Stimulated activated CD4-positive, alpha-beta T cell treated with anti-CD3 and anti-CD28 coated beads, Interleukin-12 subunit alpha, Interleukin-12 subunit beta, amount 100 ng/mL, for 4 hours (primary cell): ENCODE measurements around the gene WDR89.
A peak's percentile ranks its signal among the peaks of the same experiment; 100 is the strongest.
"Not testable (repeated sequence)": the region's sequence is repeated elsewhere in the genome, so short reads cannot be mapped to it uniquely, and the experiment has no call there.

Source experiments
- DNase-seq: peaks from one replicate; pipeline ENCODE4 v3.0.0-alpha.2; 2020

The WDR89 gene

DNA sequence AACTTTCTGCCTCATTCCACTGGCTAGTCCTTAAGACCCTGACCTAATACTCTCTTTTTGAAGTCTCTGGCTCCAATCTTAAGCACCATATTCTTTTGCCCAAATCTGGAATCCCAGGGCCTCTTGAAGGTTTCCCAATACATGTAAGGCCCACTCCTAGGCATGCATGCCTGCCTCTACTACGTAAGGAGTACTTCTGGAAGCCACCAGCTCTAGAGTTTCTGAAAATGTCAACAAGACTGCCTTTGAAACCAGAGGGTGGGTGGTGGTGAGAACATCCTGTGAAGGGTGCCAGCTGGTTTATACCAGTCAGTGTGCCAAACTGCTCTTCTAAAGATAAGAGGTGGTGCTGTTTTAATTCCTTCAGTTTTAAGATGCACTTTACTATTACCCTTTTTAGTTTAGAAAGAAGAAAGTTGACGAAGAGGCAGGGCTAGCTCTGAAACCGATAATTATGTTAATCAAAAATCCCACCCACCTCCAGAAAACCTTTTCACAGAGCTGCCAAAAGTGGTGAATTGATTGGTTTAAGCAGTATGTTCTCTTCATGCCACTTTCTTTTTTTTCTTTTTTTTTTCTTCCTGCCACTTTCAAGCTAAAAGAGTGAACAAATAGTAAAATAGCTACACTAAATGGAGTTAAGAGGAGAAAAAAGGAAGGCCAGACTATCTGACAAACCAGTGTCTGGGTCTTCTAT is 8.7 kb upstream of the WDR89 start:
- peak; percentile 9 for DNase-seq

DNA sequence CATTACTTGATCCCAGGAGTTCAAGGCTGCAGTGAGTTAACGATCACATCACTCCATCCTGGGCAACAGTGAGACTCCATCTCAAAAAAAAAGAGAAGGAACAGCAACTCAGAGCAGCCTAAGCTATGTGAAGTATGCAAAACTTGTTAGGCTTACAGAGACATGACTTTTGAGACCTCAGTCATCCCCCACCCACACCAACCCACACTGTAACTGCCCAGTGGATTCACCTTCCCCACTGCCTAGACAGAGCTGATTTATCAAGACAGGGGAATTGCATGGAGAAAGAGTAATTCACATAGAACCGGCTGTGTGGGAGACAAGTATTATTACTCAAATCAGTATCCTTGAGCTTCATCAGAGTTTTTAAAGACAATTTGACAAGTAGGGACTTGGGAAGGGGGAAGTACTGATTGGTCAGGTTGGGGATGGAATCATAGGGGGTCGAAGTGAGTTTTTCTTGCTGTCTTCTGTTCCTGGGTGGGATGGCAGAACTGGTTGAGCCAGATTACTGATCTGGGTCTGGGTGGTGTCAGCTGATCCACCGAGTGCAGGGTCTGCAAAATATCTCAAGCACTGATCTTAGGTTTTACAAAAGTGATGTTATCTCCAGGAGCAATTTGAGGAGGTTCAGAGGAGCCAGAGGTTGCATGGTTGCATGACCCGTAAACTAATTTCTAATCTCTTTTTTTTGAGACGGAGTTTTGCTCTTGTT is 6.2 kb upstream of the WDR89 start:
- DNase-seq: no peak

DNA sequence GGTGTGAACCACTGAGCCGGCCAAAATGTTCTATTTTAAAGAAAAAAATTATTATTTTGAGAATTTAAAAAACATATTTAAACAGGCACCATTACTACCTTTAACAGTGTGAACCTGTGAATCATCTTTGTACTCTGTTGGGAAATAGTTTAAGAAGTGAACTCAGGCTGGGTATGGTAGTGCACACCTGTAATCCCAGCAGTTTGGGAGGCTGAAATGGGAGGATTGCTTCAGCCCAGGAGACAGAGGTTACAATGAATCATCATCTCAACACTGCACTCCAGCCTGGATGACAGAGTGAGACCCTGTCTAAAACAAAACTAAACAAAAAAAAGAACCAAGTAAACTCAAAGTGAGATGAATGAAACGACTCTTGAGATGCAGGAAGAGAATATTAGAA is 3.1 kb upstream of the WDR89 start:
- DNase-seq: no peak

DNA sequence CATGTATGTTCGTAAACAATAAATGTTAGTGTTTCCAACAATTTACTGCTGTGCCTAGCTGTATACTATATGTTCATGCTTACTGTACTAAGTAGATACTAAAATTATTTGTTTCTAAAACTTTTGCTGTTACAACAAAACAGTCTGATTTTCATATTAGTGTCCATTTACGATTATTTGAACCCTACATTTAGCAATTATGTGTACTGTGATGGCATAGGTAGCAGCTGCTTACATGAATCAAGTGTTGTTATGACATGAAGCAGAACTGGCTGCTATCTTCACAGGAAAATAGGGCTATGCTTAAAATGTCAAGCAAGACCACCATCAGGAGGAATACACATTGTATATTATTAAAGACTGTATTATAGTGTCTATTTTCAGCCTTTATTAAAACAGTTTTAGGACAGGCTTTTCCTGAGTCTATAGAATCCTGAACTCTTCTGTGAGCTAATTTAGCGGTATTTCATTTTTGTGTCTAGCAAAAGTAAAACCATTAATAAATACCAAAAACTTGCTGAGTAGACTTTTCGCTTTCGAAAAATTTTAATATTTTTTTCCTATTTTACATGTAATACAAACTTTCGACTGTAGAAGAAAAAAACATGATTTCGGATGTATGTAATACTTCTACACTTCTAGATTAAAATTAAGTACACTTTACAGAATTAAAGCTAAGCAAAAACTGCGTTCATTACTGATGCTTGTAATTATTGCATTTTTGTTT is 1.1 kb upstream of the WDR89 start:
- DNase-seq: no peak

DNA sequence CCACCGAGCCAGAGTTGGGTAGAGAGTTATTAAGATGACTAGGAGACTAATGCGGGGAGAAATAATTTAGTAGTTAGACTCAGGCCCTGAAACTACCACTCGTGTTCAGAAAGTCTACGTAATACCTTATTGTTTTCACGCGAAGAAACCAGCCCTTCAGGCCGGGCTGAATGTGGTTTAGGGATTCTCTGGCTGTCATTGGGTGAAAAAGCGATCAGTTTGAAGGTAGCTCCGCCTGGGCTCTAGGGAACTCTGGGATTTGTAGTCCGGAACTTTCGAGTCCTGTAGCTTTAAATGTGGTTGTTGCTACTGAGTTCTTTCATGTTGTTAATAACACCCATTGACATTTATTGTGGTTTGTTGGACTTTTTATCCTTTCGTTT is 549 bp upstream of the WDR89 start:
- DNase-seq: peak; percentile 54

DNA sequence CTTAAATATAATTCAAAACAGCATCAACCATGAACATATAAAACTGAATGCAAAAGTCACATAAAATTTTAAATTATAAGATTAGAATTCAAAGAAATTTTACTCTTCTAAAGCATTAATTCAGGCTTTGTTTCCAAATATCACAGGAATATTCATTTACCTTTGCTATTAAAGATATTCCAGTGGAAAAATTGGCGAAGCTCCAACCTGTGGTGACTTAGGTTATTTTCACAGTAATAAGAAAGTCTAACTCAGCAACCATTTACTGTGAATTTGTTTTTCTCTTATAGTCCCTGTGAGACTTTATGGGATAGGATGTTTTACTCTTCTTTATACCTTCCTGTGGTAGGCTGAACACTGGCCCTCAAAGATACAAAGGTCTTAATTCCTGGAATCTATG is 3.2 kb downstream of the WDR89 start:
- DNase-seq: no peak

DNA sequence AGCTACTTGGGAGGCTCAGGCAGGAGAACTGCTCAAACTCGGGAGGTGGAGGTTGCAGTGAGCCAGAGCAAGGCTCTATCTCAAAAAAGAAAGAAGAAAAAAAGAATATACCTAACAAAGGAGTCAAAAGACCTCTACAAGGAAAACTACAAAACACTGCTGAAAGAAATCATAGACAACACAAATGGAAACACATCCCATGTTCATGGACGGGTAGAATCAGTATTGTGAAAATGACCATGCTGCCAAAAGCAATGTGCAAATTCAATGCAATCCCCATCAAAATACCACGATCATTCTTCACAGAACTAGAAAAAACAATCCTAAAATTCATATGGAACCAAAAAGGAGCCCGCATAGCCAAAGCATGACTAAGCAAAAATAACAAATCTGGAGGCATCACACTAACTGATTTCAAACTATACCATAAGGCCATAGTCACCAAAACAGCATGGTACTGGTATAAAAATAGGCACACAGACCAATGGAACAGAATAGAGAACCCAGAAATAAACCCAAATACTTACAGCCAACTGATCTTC is 5.5 kb downstream of the WDR89 start:
- DNase-seq: not testable (repeated sequence)

DNA sequence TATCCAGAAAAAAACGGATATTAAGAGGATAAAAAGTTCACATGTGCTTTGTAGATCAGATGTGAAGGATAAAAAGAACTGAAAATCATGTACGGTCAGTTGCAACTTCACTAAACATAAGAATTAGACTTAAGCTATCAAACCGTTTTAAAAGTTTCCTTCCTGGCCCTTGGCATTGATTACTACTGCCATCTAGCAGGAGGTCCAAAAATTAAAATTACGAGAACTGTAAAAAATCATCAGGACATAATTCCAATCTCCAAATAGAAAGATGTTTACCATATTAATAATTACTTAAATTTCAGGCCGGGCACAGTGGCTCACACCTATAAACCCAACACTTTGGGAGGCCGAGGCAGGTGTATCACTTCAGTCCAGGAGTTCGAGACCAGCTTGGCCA is 7.9 kb downstream of the WDR89 start:
- no peak for DNase-seq

DNA sequence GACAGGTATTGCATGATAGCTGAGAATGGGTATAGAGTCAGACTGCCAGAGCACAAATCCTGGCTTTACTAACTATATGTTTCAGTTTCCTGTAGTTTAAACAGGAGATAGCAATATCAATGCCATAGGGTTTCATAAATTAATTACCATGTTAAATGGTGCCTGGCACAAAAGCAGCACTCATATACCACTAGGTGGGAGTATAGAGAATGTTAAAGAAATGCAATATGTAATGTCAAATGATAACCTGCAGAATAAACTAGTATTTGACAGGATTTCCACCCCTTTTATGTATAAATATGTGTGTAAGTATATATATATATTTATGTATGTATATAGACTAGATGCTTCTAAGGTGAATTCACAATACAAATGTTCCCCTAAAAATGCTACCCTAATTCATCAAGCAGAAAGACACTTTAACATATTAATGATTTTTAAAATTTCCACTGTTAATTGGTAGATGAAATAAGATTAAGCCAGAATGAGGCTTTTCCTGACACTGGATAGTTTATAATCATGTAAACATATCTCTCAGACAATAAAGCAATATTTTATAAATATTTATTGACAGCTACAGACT is 8.6 kb downstream of the WDR89 start:
- no peak for DNase-seq

DNA sequence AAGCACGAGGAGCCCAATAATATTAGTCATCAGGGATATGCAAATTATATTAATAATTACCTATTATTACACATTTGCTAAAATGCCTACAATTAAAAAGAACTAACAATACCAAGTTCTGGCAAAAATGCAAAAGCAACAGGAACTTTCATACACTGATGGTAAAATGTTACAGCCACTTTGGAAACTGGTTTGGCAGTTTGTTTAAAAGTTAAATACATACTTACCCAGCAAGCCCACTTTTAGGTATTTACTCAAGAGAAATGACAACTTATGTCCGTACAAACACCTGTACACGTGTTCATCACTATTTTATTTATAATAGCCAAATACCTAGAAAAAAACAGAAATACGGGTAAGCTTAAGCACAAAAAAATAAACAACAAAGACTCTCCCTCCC is 17.0 kb downstream of the WDR89 start:
- DNase-seq: no peak

DNA sequence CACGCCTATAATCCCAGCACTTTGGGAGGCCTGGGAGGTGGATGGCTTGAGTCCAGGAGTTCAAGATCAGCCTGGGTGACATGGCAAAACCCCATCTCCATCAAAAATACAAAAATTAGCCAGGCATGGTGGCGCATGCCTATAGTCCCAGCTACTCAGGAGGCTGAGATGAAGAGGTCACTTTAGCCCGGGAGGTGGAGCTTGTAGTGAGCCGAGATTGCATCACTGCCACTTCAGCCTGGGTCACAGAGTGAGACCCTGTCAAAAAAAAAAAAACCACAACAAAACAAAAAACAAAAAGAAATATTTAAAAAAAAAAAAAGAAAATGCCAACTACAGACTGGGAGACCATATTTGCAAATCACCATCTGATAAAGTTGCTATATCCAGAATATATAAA is 17.5 kb downstream of the WDR89 start:
- no peak for DNase-seq

DNA sequence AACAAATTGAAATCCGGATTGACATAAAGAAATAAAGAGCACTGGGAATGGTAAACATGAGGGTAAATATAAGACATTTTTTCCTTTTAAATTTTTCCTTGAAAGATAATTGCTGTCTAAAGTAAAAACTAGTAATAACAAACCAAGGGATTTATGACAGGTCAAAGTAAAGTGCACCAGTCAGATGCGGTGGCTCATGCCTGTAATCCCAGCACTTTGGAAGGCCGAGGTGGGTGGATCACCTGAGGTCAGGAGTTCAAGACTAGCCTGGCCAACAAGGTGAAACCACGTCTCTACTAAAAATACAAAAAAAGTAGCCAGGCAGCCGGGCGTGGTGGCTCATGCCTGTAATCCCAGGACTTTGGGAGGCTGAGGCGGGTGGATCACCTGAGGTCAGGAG is 19.7 kb downstream of the WDR89 start:
- not testable (repeated sequence) for DNase-seq

DNA sequence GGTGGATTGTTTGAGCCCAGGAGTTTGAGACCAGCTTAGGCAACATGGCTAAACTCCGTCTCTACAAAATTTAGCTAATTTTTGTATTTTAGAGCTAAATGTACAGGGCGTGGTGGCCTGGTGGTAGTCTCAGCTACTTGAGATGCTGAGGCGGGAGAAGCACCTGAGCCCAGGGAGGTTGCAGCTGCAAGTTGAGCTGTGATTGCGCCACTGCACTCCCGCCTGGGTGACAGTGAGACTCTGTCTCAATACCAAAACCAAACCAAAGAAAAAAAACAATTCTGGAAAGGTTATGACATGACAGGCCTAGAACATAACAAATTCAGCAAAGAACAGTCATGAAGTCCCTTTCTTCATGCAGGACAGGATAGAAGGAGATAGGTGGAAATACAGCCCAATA is 25.7 kb downstream of the WDR89 start:
- no peak for DNase-seq

DNA sequence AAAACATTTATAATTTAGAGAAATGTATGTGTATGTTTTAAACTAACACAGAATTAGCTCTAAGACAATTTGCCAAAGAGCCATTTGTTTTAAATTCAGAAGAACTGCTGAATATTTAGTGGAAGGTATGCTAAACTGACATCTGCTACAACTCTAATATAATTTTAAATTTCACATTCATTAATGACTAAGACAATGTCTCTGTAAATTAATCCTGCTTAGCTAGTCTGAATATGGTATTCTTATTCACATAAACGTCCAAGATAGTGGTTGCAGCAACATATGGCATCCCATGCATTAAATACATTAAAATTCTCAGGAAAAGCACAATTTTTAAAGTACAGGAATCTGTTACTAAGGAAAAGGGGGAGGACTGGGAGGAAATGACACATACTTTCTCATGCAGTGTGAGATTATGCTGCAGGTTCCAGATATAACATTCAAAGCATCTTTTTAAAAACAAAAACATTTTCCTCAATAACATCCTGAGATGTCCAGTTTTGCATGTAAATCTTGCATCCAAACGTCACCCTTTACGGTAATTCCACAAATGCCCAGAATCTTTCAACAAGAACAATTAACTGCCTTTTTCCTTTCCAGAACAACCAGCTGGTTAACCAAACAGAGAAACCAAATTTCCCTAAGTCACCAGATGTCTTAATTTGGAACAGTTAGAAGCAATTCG is 26.9 kb downstream of the WDR89 start:
- DNase-seq: no peak

DNA sequence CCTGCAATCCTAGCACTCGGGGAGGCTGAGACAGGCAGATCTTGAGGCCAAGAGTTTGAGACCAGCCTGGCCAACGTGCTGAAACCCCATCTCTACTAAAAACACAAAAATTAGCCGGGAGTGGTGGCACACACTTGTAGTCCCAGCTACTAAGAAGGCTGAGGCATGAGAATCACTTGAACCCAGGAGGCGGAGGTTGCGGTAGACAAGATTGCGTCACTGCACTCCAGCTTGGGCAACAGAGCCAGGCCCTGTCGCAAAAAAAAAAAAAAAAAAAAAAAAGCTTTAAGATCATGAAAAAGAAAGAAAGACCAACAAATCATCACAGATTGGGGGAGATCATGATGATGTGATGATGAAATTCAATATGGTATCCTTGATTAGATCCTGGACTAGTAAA is 30.6 kb downstream of the WDR89 start:
- DNase-seq: no peak

DNA sequence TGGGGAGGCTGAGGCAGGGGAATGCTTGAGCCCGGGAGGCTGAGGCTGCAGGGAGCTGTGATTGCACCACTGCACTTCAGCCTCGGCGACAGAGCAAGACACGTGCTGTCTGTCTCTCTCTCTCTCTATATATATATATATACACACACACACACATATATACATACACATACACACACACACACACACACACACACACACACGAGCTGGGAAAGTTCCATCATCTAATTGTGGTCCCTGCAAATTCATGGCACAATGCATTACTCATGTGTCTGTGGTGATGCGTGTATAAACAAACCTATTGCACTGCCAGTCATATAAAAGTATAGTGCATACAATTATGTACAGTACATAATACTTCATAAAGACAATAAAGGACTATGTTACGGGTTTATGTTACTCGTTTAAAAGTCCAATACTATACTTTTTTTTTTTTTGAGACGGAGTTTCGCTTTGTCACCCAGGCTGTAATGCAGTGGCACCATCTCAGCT is 36.6 kb downstream of the WDR89 start:
- no peak for DNase-seq

DNA sequence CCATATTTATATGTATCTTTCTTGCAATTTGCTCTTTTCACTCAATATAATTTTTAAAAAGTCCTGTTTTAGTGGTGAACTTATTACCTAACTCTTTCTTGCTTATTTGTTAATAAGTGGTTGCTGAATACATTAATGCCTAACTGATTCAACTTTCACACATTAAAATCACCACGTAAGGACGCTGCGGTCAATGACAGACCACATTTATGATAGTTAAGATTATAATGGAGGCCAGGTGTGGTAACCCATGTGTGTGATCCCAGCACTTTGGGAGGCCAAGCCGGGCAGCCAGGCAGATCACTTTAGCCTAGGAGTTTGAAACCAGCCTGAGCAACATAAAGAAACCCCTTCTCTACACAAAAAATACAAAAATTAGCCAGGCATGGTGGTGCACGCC is 37.0 kb downstream of the WDR89 start:
- DNase-seq: no peak

DNA sequence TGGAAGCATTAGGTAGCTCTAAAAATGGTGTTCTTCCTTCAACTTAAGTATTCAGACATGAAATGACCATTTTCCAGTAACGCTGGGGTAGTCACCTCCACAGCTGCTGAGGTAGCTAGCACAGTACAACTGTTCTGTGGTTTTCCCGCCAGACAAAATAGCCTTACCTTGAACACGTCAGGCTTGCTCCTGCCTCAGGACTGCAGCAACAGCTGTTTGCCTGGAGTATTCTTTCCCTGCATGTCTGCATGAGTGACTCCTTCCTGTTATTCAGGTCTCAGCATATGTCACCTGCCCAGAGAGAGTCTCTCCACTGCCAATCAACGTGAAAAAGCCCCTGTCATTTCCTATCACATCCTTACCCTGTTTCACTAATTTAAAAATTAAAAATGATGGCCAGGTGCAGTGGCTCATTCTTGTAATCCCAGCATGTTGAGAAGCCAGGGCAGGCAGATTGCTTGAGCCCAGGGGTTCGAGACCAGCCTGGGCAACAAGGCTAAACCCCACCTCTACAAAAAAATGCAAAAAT is 37.9 kb downstream of the WDR89 start:
- DNase-seq: no peak

DNA sequence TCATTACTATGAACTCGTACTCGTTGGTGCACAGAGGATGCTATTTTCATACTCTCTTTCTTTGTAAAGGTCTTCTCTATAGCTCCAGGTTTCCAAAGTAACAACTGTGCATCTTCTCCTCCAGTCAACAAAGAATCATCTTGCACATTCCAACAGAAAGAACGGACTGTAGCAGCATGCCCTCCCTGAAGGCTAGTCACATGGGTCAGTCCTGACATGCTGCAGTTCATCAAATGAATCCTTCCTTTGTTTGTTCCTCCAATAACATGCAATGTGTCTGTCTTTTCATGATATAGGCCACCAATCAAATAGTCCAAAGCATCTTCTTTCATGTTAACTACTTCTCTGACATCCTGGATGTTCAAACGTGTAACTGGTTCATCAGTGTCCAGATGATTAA is 42.9 kb downstream of the WDR89 start:
- DNase-seq: no peak

DNA sequence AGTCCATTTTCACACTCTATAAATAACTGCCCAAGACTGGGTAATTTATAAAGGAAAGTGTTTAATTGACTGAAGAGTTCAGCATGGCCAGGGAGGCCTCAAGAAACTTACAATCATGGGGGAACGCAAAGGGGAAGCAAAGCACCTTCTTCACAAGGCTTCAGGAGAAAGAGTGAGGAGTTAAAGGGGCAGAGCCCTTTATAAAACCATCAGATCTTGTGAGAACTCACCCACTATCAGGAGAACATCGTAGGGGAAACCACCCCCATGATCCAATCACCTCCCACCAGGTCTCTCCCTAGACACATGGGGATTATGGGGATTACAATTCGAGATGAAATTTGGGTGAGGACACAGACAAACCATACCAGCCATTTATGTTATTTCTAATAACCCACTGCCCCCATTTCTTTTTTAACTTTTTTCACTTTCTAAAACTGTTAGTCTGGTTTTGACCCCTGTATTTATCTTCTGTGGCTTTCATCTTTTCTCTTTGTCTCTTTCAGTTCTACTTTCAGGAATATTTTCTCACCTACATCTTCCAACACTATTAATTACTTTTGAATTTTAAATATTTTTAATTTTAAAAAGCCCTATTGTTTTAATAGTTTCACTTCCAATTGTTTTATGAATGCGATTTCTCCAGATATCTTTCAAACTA is 44.5 kb downstream of the WDR89 start:
- no peak for DNase-seq

DNA sequence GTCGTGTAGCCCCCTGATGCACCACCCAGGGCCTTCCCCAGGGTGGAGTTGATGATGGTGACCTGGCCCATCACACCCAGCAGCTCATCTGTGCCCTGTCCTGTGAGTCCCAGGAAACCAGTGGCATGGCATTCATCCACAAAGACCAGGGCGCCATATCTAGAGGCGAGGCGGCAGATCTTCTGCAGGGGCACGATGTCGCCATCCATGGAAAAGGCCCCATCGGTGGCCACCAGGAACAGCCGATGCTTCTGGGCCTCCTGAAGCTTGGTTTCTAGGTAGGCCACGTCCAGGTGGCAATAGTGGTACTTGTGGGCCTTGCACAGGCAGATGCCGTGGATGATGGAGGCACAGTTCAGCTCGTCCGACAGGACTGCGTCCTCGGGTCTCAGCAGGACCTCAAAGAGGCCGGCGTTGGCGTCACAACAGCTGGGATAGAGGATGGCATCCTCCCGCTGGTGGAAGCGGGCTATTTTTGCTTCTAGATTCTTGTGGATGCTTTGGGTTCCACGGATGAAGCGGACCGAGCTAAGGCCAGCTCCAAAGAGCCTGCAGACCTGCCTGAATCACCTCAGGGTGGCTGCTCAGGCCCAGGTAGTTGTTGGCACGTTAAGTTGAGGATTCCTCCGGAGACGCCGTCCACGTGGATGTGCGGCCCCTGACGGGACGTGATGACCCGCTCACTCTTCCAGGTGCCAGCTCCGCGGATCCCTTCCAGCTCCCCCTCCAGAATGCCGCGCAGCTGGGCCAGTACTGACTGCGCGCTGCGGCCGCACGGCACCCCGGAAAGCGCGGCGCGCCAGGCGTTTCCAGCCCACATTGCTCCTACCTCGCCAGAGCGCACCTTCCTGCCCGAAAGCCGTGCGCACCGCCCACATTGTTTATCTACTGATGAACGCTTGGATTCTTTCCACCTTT is 47.0 kb downstream of the WDR89 start:
- no peak for DNase-seq
